T47D (cell line): ENCODE measurements around the gene OPA1.

Experiments used
- DNase-seq, 2 experiments: peaks; one replicate each; pipeline versions ENCODE4 v3.0.0 to v3.0.0-alpha.2; 2011 to 2012; ENCODE audit warnings: low read depth in 1 of 2, low spot score in 1 of 2
- JUND ChIP-seq: IDR thresholded peaks from 2 replicates; pipeline ENCODE4 v1.6.1; 2012; ENCODE audit warnings: low read depth
- in situ Hi-C: cut with HindIII; loops from 2 replicates; pipeline ENCODE4 v1.10.0; 2016; ENCODE audit warnings: low sequenced_read_pairs, low pct_unique_long_range_greater_than_20kb

The OPA1 gene

DNA sequence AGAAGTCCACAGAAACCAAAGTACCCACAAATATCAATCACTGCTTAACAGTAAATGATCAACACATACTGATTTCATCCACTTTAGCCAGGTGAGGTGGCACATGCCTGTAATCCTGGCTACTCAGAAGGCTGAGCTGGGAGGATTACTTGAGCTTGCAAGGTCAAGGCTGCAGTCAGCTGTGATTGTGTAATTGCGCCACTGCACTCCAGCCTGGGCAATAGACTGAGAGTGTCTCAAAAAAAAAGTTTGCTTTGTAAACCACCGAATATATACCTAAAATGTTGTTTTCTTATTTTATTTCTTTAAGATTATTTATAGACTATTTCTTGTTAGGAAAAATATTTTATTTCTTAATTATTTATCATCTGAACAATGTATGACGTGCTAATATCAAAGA lies 29.6 kb upstream of the OPA1 start:
- no peak for DNase-seq
- in situ Hi-C loops = loop anchor here (25.0 kb wide), 1 partner anchor 751 kb away; no protein-coding TSS in a partner anchor
- no peak for TF ChIP-seq JUND

DNA sequence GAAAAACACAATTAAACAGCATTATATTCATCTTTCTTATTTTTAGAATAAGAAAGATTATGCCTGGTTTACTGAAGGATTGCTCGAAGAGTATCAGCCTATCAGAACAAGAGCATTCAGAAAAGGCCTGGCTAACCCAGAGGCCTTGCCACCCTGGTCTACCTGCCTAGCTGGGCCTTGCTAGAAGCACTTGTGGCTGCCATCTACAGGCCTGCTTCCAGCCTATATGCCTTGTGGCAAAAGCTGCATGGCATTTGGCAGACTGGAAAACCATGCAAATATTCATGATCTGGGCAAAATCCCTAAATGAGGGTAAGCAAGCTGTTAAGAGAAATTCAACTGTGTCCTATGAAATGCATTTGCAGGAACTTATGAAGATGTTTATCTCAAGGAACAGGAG lies 29.0 kb upstream of the OPA1 start:
- in situ Hi-C loops = loop anchor here (25.0 kb wide), 1 partner anchor 752 kb away; no protein-coding TSS in a partner anchor
- no peak for TF ChIP-seq JUND
- peak; percentile 72 to 89 for DNase-seq

DNA sequence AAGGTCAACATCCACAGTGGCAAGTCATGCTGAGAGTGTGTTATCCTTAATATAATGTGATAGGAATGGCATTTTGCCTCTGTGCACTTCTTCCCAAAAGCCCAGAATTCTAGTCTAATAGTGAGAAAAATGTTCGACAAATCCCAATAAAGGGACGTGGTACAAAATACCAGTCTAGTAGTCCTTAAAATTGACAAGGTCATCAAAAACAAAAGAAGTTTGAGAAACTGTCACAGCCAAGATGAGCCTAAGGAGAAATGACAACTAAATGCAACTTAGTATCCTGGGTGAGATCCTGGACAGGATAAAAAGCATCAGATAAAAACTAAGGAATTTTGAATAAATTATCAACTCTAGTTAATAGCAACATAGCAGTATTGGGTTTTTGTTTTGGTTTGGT lies 23.9 kb upstream of the OPA1 start:
- no peak for DNase-seq
- TF ChIP-seq JUND = no peak
- in situ Hi-C loops = loop anchor here (25.0 kb wide), 1 partner anchor 757 kb away; no protein-coding TSS in a partner anchor

DNA sequence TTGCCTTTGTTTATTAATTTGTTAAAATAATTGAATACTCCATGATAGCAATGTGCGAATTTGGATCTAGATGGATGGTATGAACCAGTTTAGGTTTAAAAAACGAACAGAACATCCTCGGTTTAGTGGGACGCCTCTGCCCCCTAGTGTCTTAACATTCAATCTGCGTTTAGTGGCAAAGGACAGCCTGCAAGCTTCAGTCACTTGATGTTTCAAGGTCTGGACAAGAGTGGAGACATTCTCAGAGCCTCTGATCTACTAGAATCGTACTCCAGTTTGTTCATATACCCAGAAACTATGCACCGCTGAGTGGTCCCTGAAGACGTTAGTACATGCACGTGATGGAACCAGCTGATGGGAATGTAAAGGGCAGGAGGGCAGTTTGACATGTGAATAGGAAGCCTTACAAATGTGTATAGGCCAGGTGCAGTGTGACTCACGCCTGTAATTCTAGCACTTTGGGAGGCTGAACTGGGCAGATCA lies 20.5 kb upstream of the OPA1 start:
- no peak for TF ChIP-seq JUND
- DNase-seq = peak; percentile 72 to 93
- in situ Hi-C loops = loop anchor here (25.0 kb wide), 1 partner anchor 760 kb away; no protein-coding TSS in a partner anchor

DNA sequence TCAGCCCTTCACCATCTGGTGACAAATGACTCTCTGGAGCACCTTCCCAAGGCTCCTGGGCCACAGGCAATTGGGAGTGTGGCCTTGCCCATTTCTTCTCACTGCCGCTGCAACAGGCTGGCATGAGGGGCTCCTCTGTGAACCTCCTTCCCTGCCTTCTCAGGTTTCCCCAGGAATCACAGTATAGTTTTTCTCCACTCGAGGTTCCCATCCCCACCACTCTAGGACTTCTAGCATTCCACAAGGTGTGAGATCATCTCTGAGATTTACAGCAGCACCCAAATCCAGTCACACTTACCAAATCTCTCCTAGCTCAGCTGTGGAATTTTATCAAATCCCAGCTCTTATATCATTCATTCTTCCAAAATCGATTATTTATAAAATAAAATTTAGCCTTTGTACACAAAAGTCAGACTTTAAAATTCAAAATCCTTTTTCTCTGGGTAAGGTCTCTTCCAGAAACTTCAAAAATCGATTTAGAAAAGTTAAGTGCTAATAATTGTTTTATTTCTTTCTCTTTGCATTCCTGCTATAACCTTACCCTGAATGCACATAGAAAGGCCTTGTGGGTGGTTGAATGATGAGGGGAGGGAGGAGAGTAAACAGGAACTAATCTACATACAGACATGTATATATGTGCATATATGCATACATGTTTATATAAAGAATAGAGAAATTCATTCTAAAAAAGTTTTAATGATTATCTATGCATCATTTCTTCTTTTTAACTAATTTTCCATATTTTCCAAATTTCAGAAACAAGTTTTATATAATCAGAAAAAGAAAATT lies 19.4 kb upstream of the OPA1 start:
- in situ Hi-C loops = loop anchor here (25.0 kb wide), 1 partner anchor 761 kb away; no protein-coding TSS in a partner anchor

DNA sequence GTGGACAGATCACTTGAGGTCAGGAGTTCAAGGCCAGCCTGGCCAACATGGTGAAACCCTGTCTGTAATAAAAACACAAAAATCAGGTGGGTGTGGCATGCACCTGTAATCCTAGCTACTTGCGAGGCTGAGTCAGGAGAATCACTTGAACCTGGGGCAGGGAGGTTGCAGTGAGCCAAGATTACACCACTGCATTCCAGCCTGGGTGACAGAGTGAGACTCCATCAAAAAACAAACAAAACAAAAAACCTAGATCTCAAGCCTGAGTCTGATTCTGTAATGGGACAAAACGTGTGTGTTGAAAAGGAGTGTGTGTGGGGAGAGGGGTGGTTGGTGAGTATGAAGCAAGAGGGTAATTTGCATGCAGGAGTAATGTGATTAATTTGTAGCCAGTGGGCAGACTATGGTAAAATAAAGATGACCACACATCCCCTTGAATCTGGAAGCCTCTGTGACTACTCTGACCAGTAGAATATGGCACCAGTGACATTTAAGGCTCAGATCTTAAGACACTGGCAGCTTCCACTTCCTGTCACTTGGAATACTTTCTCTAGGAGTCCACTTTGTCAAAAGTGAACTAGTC lies 18.4 kb upstream of the OPA1 start:
- no peak for DNase-seq
- TF ChIP-seq JUND = no peak
- in situ Hi-C loops = loop anchor here (25.0 kb wide), 1 partner anchor 762 kb away; no protein-coding TSS in a partner anchor

More for the DNA sequence above, 19.4 kb upstream of the OPA1 start:
- no peak for TF ChIP-seq JUND
- no peak for DNase-seq

DNA sequence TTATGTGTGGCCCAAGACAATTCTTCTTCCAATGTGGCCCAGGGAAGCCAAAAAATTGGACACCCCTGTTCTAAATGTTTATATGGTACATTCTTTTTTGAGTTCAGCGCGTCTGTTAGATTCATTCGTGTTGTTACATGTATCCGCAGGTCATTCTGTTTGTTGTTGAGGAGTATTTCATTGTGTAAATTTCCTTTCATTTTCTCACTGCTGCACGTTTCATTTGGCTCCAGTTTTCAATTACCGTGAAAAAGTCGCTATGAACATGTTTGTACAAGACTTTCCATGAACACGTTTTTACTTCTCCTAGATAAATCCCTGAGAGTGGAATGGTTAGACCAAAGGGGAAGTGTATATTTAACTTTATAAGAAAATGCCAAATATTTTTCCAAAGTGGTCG lies 7.5 kb upstream of the OPA1 start:
- DNase-seq = no peak
- in situ Hi-C loops = no loop called here
- TF ChIP-seq JUND = no peak

DNA sequence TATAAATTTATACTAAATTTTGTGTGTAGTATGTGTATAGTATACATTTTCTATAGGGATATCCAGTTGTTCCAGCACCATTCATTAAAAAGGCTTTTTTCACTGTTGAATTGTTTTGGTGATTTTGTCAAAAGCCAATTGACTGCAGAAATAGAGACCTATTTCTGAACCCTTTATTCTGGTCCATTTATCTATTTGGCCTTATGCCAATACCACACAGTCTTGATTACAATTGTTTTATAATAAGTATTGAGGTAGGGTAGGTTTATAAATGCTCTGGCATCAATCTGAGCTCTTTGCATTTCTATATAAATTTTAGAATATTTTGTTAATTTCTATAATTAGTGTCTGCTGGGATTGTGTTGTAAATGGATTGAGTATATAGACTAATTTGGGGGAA lies 6.5 kb upstream of the OPA1 start:
- in situ Hi-C loops = no loop called here
- no peak for TF ChIP-seq JUND
- no peak for DNase-seq

DNA sequence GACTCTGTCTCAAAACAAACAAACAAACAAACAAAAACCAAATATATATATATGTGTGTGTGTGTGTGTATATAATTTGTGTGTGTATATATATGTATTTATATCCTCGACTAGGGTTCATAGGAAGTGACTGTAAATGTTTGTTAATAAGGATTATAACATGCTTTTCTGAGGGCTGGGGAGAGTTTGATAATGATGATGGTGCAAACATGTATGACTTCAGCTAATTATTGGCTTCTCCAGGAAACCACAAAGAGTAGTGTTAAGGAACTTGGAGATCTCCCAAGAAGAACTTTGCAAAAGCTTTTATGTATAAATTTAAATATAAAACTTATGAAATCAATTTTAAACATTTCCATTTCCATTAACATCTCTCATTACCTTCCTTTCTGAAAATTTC lies 3.9 kb upstream of the OPA1 start:
- no peak for DNase-seq
- in situ Hi-C loops = no loop called here
- TF ChIP-seq JUND = no peak

DNA sequence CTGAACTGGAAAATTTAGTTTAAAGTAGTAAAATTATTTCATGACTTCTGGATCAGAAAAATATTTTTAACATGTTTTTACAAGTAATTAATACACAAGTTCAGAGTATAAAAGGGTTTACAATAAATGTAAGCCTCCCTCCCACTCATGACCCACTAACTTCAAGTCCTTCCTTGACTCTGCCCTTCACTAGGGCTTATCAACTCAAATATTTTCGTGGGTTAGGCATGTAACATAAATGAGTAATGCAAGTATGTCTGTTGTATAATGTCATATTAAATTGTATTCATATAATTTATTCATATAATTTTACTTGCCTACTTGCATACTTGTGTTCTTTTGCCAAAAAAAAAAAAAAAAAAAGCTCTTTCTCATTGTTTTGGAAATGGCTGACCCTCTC lies 3.4 kb upstream of the OPA1 start:
- DNase-seq = no peak
- no peak for TF ChIP-seq JUND
- in situ Hi-C loops = no loop called here

DNA sequence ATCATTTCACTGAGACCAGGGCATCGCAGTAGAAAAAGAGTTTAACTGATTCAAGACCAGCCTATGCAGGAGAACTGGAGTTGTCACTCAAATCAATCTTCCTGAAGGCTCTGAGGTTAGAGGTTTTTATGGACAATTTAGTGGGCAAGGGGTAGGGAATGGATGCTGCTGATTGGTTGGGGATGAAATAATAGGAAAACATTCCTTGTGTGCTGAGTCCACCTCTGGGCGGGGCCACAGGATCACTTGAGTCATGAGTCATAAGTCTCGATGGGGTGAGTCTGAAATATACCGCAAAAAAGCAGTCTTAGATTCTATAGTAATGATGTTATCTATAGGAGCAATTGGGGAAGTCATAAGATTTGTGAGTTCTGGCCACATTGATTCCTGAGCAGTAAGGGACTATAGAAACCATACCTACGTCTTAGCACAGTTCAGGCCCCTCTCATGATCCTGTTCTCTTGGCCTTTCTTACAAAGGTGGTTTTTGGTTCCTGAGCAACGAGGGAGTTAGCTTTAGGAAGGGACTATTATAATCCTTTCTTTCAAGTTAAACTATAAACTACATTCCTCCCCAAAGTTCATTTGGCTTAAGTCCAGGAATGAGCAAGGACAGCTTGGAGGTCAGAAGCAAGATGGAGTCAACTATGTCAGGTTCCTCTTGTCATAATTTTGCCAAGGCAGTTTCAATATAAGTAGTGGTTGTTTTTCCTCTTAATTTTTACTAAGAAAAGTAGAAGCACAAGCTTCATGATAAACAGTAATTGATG lies 2.7 kb upstream of the OPA1 start:
- in situ Hi-C loops = no loop called here
- DNase-seq = peak in 1 of 2 experiments; percentile 43
- TF ChIP-seq JUND = no peak

DNA sequence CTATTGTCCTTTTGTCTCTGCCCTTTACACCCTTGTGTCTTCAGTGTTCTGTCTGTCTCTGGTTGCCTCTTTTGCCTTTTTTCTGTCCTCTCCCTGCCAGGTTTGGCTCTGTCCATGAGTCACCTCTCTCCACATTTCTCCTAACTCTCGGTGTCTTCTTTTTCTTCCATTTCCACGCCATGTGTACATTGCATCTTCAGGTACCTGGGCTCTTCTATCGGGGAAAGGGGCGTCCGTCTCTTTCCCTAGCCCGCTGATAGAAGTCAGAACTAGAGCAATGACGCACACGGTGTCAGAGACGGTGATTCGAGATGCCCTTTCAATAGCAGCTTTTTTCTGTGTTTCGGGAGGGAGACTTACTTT lies 641 bp downstream of the OPA1 start:
- no peak for TF ChIP-seq JUND
- in situ Hi-C loops = no loop called here
- peak; percentile 18 to 30 for DNase-seq

DNA sequence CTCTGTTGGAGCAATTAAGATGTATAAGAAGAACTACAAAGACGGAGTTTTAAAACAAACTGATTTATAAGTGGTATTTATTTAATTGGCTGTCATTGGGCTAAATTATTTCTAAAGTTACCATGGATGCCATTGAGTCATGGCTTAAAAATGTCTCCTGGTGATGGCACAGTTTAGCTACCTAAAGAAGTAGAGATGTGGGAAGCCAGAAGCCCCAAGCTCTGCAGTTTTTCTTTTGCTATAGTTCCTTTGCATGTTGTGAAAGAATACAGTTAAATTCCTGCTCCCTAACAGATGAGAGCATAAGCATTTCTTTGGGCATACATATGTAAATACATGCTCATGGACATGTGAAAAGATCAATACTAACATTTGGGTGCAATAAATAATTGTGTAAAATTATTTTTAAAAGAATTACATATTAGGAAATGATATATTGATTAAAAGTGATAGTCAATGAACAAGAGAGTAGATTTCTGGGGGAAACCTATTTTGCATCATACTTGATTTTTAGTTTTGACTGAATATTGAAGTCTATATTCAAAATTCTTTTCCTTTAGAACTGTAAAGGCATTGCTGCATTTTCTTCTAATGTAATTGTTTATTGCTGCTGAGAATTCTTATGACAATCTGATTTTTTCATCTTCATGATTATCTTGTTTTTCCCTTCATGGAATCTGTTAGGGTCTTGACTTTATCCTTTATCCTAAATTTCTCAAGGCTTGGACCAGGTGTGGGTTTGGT lies 2.1 kb downstream of the OPA1 start:
- DNase-seq = no peak
- no peak for TF ChIP-seq JUND
- in situ Hi-C loops = no loop called here
